Upper lobe of left lung (tissue), 6 donors: Measurements from ENCODE around the gene SERPINF2. TPM values are rescaled to one million over a fixed set of nuclear protein-coding genes. Genes with fewer than 3 reads are reported as not detected.
"Not testable (repeated sequence)": the region's sequence is repeated elsewhere in the genome, so short reads cannot be mapped to it uniquely, and the experiment has no call there.

Experiments
- ATAC-seq, 2 donors: fragments of 200-7000 bp; cut with Tn5 transposase; one replicate each; pipeline ENCODE4 v1.9.1; 2022; ENCODE audit warnings: mild to moderate bottlenecking in 2 of 2, moderate library complexity in 2 of 2; ENCODE audit not compliant: low FRiP score in 2 of 2
- DNase-seq, 2 donors: peaks; one replicate each; pipeline ENCODE4 v3.0.0-alpha.2; 2019 to 2020
- H3K27ac ChIP-seq, 4 donors: fragments of 200-600 bp; sonication (generic); one replicate each; pipeline ENCODE4 v1.5.1; 2016 to 2019
- H3K27me3 ChIP-seq, 4 donors: fragments of 200-600 bp; sonication (generic); one replicate each; pipeline ENCODE4 v1.5.1; 2017 to 2019
- H3K36me3 ChIP-seq, 4 donors: fragments of 200-600 bp; sonication (generic); one replicate each; pipeline ENCODE4 v1.5.1; 2016 to 2019
- H3K4me1 ChIP-seq, 4 donors: fragments of 200-600 bp; sonication (generic); one replicate each; pipeline ENCODE4 v1.5.1; 2018 to 2019
- H3K4me3 ChIP-seq, 4 donors: fragments of 200-600 bp; sonication (generic); one replicate each; pipeline ENCODE4 v1.5.1; 2017 to 2019; ENCODE audit warnings: mild to moderate bottlenecking in 2 of 4, moderate library complexity in 1 of 4
- H3K9me3 ChIP-seq, 4 donors: fragments of 200-600 bp; sonication (generic); one replicate each; pipeline ENCODE4 v1.5.1; 2018 to 2019
- EP300 ChIP-seq, 4 donors: sonication (generic); formaldehyde crosslinking; IDR thresholded peaks; one replicate each; pipeline ENCODE4 v1.5.1; 2017; ENCODE audit warnings: antibody characterized with exemption in 4 of 4, control low read depth in 2 of 4
- POLR2A ChIP-seq, 4 donors: fragments of 450-650 bp; IDR thresholded peaks; one replicate each; pipeline ENCODE4 v1.5.1; 2016 to 2017; ENCODE audit warnings: antibody characterized with exemption in 4 of 4, mild to moderate bottlenecking in 2 of 4
- POLR2AphosphoS5 ChIP-seq, 2 donors: sonication (generic); formaldehyde crosslinking; IDR thresholded peaks; one replicate each; pipeline ENCODE4 v1.5.1; 2017; ENCODE audit warnings: antibody characterized with exemption in 2 of 2
- WGBS, 2 donors: methylation state at CpG; one replicate each; pipeline ENCODE4 v1.1.5; 2017 to 2018; 5-methylcytosine and 5-hydroxymethylcytosine counted together
- total RNA-seq, 6 donors: library from RNA; depleted of rRNA in 4 of 6; stranded (reverse); fragments of >200 nt in 4 of 6; gene quantifications; one replicate each; pipeline versions ENCODE4 v1.1.0 to v1.2.1, GENCODE V29; 2016 to 2021
- TF ChIP-seq, protein P1 (sequence below), 6 experiments: fragments of 450-650 bp in 4 of 6; fragments of 200-600 bp in 2 of 6; sonication (generic) in 2 of 6; IDR thresholded peaks; one replicate each; pipeline ENCODE4 v1.5.1; 2016 to 2019; ENCODE audit warnings: antibody characterized with exemption in 6 of 6
- donor health status: DM: no; HTN: no; CAD: no; lungs with moderate emphysema.
- donor health status: DM: no; HTN: yes; CAD: no; lungs with severe emphysema.

SERPINF2 gene
- total RNA-seq, 6 donors from 2014 or later = 4.6 to 48.2 (median 24.6) TPM

DNA sequence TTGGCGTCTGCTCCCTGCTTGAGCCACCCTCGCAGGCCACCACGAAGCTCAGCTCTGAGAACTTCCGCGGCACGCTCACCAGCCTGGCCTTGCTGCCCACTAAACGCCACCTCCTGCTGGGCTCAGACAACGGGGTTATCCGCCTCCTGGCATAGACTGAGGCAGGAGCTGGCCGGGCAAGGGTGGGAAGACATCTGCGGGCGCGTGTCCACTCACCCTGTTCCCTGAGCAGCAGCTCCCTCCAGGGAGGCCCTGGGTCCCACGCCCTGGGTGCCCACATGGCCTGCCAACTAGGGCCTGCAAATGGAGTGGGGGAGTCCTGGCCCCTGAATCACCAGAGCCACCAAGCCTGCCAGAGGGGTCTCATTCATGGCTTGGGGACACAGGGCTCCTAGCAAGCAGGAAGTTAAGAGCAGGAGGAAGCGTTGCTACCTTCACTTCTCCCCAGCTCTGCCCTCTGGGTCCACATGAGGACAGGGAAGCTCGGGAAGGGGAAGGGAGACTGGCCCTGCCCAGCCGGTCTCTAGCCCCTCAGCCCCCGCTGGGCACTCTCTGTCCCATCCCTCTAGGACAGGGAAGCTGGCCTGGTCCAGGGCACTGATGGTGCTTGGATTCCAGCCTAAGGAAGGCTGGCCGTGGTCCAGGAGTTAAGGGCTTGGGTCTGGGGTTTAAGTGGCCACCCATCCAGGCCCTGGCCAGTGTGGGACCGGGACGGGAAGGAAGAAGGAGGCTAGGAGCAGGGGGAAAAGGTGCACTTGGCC is 5.0 kb upstream of the SERPINF2 start:
- Histone ChIP-seq H3K4me1 (peaks cover 12 to 29% (median 26%) of the 10 kb centered on the region in 4 donors), H3K9me3 (no peaks in the 10 kb centered on the region), H3K4me3 (no peak overlapping the region), H3K36me3 (peaks cover 15 to 51% (median 40%) of the 10 kb centered on the region in 4 donors), H3K27me3 (no peaks in the 10 kb centered on the region), H3K27ac (peak overlapping the region in 2 of 4 donors; percentile 62 to 77)
- ATAC-seq (peak in 1 of 2 donors; percentile 46), DNase-seq (peak; percentile 64 to 67)
- WGBS, 2 donors = 75 to 85% methylated on average over 5 to 20 of the region's 21 CpGs
- TF ChIP-seq POLR2A (IDR thresholded peaks at IDR 0.05) (peak in 1 of 4 donors; percentile 1), EP300 (IDR thresholded peaks at IDR 0.05) (no peak)

DNA sequence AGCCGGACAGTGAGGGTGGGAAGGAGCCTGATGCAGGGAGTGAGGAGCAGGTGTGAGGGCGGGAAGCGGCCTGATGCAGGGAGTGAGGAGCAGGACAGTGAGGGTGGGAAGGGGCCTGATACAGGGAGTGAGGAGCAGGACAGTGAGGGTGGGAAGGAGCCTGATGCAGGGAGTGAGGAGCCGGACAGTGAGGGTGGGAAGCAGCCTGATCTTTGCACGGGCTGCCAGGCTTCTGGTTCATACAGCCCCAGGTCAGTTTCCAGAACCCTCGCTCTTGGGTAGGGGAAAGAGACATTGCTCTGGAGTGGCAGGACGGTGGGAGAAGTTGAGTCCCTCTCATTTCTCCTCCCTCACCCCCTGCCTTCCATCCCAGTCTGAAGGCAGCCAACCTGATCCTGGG is 772 bp upstream of the SERPINF2 start:
- not testable (repeated sequence) for H3K27me3 ChIP-seq, H3K4me3 ChIP-seq, DNase-seq, ATAC-seq, H3K9me3 ChIP-seq
- H3K27ac ChIP-seq = peak overlapping the region in 2 of 4 donors; percentile 53 to 75
- H3K4me1 ChIP-seq = peaks cover 8 to 38% (median 18%) of the 10 kb centered on the region in 4 donors
- peaks cover 0 to 15% (median 12%) of the 10 kb centered on the region in 4 donors for H3K36me3 ChIP-seq
- WGBS, 2 donors = 73 to 90% methylated on average over 7 of the region's 7 CpGs

DNA sequence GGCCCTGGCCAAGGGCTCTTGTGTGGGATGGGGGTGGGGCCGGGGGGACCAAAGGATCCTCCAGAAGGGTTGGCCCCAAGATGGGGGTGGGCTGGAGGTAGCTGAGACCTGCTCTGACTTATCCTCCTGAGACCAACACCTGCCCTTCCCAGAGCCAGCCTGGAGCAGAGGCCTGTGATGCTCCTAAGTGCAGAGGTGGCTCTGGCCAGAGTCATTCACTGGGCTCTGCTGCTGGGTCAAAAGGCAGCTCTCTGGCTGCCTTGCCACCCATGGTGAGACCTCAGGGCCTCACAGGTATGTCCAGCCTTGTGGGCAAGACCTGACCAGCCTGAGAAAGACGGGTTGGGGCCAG is 393 bp downstream of the SERPINF2 start:
- WGBS, 2 donors = 55 to 71% methylated on average over 1 to 2 of the region's 2 CpGs

DNA sequence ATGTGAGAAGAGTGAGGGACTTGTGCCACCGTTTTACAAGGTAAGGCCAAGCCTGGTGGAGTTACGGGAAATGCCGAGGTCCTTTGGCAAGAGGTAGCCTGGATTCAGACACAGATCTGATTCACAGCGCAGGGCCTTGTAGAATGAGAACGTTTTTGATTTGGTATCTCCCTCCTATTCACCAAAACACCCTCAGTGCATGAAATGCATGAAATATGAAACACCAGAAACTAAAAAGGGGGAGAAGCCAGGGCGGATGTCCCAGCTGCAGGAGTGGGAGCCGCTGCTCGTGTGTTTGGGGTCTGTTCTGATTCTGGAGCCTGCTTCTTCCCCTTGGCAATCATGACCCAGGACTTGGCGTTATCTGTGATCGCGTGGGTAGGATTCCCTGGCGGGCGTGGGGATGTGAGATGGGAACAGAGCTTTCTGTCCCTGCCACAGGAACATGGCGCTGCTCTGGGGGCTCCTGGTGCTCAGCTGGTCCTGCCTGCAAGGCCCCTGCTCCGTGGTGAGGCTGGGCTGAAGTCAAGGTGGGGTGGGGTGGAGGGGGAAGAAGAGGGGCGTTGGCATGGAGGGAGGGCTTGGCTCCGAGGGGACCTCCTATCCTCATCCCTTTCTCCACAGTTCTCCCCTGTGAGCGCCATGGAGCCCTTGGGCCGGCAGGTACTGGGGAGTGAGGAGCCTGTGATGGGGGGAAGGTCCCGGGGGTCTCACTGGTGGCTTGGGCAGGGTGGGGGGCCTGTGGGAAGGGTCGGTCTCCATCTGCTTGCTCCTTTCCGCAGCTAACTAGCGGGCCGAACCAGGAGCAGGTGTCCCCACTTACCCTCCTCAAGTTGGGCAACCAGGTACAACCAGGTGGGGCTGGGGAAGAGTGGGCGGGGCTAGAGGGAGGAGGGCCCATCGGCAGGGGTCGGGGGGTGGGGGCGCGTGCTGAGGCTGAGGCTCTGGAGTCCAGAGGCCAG is 2.2 kb downstream of the SERPINF2 start:
- Histone ChIP-seq H3K27me3 (no peaks in the 10 kb centered on the region), H3K27ac (peak overlapping the region in 1 of 4 donors; percentile 93), H3K36me3 (no peaks in the 10 kb centered on the region), H3K4me1 (peaks cover 3 to 35% (median 12%) of the 10 kb centered on the region in 4 donors), H3K9me3 (no peaks in the 10 kb centered on the region), H3K4me3 (no peak overlapping the region)
- DNase-seq = peak in 1 of 2 donors; percentile 30
- peak; percentile 17 to 23 for ATAC-seq
- 75 to 89% methylated on average over 12 to 18 of the region's 29 CpGs for WGBS, 2 donors
- TF ChIP-seq EP300 (IDR thresholded peaks at IDR 0.05) (no peak), POLR2A (IDR thresholded peaks at IDR 0.05) (no peak), POLR2AphosphoS5 (IDR thresholded peaks at IDR 0.05) (no peak)
- TF ChIP-seq, protein P1, sequence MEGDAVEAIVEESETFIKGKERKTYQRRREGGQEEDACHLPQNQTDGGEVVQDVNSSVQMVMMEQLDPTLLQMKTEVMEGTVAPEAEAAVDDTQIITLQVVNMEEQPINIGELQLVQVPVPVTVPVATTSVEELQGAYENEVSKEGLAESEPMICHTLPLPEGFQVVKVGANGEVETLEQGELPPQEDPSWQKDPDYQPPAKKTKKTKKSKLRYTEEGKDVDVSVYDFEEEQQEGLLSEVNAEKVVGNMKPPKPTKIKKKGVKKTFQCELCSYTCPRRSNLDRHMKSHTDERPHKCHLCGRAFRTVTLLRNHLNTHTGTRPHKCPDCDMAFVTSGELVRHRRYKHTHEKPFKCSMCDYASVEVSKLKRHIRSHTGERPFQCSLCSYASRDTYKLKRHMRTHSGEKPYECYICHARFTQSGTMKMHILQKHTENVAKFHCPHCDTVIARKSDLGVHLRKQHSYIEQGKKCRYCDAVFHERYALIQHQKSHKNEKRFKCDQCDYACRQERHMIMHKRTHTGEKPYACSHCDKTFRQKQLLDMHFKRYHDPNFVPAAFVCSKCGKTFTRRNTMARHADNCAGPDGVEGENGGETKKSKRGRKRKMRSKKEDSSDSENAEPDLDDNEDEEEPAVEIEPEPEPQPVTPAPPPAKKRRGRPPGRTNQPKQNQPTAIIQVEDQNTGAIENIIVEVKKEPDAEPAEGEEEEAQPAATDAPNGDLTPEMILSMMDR (IDR thresholded peaks at IDR 0.05) = no peak

More for the DNA sequence above, 393 bp downstream of the SERPINF2 start:
- ATAC-seq (peak in 1 of 2 donors; percentile 27), DNase-seq (no peak)
- peaks cover 0 to 4% (median 1%) of the 10 kb centered on the region in 4 donors for H3K36me3 ChIP-seq
- no peaks in the 10 kb centered on the region for H3K27me3 ChIP-seq
- no peaks in the 10 kb centered on the region for H3K9me3 ChIP-seq
- TF ChIP-seq, protein P1 (IDR thresholded peaks at IDR 0.05) = no peak
- no peak for TF ChIP-seq EP300 (IDR thresholded peaks at IDR 0.05)
- no peak for TF ChIP-seq POLR2A (IDR thresholded peaks at IDR 0.05)
- TF ChIP-seq POLR2AphosphoS5 (IDR thresholded peaks at IDR 0.05) = no peak
- no peak overlapping the region for H3K4me3 ChIP-seq
- H3K4me1 ChIP-seq = peaks cover 5 to 36% (median 13%) of the 10 kb centered on the region in 4 donors
- peak overlapping the region in 3 of 4 donors; percentile 46 to 75 (median 53) for H3K27ac ChIP-seq

DNA sequence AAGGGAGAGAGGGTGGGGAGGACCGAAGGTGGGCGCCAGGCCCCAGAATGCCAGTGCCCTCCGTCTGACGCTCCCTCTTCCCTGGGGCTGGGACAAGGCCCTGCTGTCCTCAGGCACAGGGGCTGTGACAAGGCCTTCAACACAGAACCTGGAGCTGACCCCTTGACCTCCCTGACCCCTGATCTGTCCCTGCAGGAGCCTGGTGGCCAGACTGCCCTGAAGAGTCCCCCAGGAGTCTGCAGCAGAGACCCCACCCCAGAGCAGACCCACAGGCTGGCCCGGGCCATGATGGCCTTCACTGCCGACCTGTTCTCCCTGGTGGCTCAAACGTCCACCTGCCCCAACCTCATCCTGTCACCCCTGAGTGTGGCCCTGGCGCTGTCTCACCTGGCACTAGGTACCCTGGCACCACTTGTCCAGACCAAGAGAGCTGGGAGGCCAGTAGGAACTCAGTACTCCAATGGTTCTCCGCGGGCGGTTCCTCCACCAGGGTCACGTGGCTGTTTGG is 2.9 kb downstream of the SERPINF2 start:
- H3K27ac ChIP-seq = peak overlapping the region in 2 of 4 donors; percentile 4 to 93
- peaks cover 6 to 41% (median 12%) of the 10 kb centered on the region in 4 donors for H3K4me1 ChIP-seq
- DNase-seq = peak in 1 of 2 donors; percentile 52
- WGBS, 2 donors = 88 to 100% methylated on average over 6 of the region's 12 CpGs
- no peaks in the 10 kb centered on the region for H3K9me3 ChIP-seq
- ATAC-seq = no peak
- no peaks in the 10 kb centered on the region for H3K27me3 ChIP-seq
- no peak overlapping the region for H3K4me3 ChIP-seq
- no peak for TF ChIP-seq POLR2A (IDR thresholded peaks at IDR 0.05)
- TF ChIP-seq, protein P1 (IDR thresholded peaks at IDR 0.05) = no peak
- no peak for TF ChIP-seq EP300 (IDR thresholded peaks at IDR 0.05)
- TF ChIP-seq POLR2AphosphoS5 (IDR thresholded peaks at IDR 0.05) = no peak
- H3K36me3 ChIP-seq = no peaks in the 10 kb centered on the region
